PC-3 (cell line): ENCODE results near the gene GALNTL6. TPM values are rescaled to one million over a fixed set of nuclear protein-coding genes. Genes with fewer than 3 reads are reported as not detected.
"Not testable (repeated sequence)": the region's sequence is repeated elsewhere in the genome, so short reads cannot be mapped to it uniquely, and the experiment has no call there.

Experiments
- ATAC-seq: fragments of 200-7000 bp; cut with Tn5 transposase; 2 replicates; pipeline ENCODE4 v1.9.1; 2020; ENCODE audit warnings: mild to moderate bottlenecking, moderate library complexity
- BruUV-seq: library from RNA; stranded (reverse); fragments of 400-500 nt; replicated peaks from 2 replicates; lab custom pipeline; 2021; lab: Mats Ljungman, UMichigan
- CTCF ChIA-PET: fragments of 300-600 bp; sonication (Branson Sonifier 250); formaldehyde crosslinking; loops from one replicate; lab custom pipeline; 2022; ENCODE audit warnings: antibody characterized with exemption; lab: Charles Lee
- POLR2A ChIA-PET: fragments of 300-600 bp; sonication (Branson Sonifier 250); formaldehyde crosslinking; loops from one replicate; lab custom pipeline; 2022; ENCODE audit warnings: antibody characterized with exemption; ENCODE audit not compliant: unreplicated experiment; lab: Charles Lee
- DNase-seq: peaks from one replicate; pipeline ENCODE4 v3.0.0-alpha.2; 2015
- H2AFZ ChIP-seq: fragments of 300-600 bp; sonication (generic); 2 replicates; pipeline ENCODE4 v1.6.0; 2016; ENCODE audit warnings: antibody characterized with exemption, low read length
- H3F3A ChIP-seq: fragments of 300-600 bp; sonication (generic); one replicate; pipeline ENCODE4 v1.6.0; 2017; ENCODE audit warnings: antibody characterized with exemption, low read length, control low read depth, mild to moderate bottlenecking; ENCODE audit not compliant: unreplicated experiment
- H3K27ac ChIP-seq: fragments of 300-600 bp; sonication (generic); 2 replicates; pipeline ENCODE4 v1.5.1; 2016; ENCODE audit warnings: mild to moderate bottlenecking, low read length
- H3K27me3 ChIP-seq: fragments of 300-600 bp; sonication (generic); 2 replicates; pipeline ENCODE4 v1.6.1; 2016; ENCODE audit warnings: low read length, mixed read lengths
- H3K36me3 ChIP-seq: fragments of 300-600 bp; sonication (generic); 2 replicates; pipeline ENCODE4 v1.6.1; 2016; ENCODE audit warnings: low read depth, mixed run types, low read length, mixed read lengths
- H3K4me1 ChIP-seq: fragments of 300-600 bp; sonication (generic); 2 replicates; pipeline ENCODE4 v1.5.1; 2016; ENCODE audit warnings: low read length; ENCODE audit not compliant: insufficient read depth
- H3K4me2 ChIP-seq: fragments of 300-600 bp; sonication (generic); 2 replicates; pipeline ENCODE4 v1.6.0; 2016; ENCODE audit warnings: low read length
- H3K4me3 ChIP-seq: fragments of 300-600 bp; sonication (generic); 2 replicates; pipeline ENCODE4 v1.5.1; 2016; ENCODE audit warnings: mild to moderate bottlenecking, low read length, mixed read lengths
- H3K79me2 ChIP-seq: fragments of 300-600 bp; sonication (generic); 2 replicates; pipeline ENCODE4 v1.6.1; 2017; ENCODE audit warnings: low read length, mixed read lengths
- H3K9ac ChIP-seq: fragments of 300-600 bp; sonication (generic); 2 replicates; pipeline ENCODE4 v1.6.0; 2016; ENCODE audit warnings: mild to moderate bottlenecking, low read length
- H3K9me2 ChIP-seq: fragments of 300-600 bp; sonication (generic); replicated peaks from 2 replicates; pipeline ENCODE4 v1.6.1; 2016; ENCODE audit warnings: mixed run types, low read length, mixed read lengths
- H3K9me3 ChIP-seq: fragments of 300-600 bp; sonication (generic); 2 replicates; pipeline ENCODE4 v1.6.1; 2016; ENCODE audit warnings: low read length, mixed read lengths
- H4K20me1 ChIP-seq: fragments of 300-600 bp; sonication (generic); 2 replicates; pipeline ENCODE4 v1.6.1; 2016; ENCODE audit warnings: low read length, mixed read lengths
- CTCF ChIP-seq: fragments of 300-600 bp; sonication (generic); conservative IDR thresholded peaks from 2 replicates; pipeline ENCODE4 v1.5.1; 2017; ENCODE audit warnings: antibody characterized with exemption, low read depth, mild to moderate bottlenecking, low read length
- EZH2 ChIP-seq: fragments of 300-600 bp; sonication (generic); IDR thresholded peaks from one replicate; pipeline ENCODE4 v1.6.1; 2017; ENCODE audit warnings: antibody characterized with exemption, mild to moderate bottlenecking, low read length; ENCODE audit not compliant: unreplicated experiment
- EZH2phosphoT487 ChIP-seq: fragments of 300-600 bp; sonication (generic); IDR thresholded peaks from 2 replicates; pipeline ENCODE4 v1.6.1; 2018; ENCODE audit warnings: mild to moderate bottlenecking, antibody characterized with exemption, low read length, borderline replicate concordance
- intact Hi-C: fragments of 100-400 bp; cut with micrococcal nuclease; formaldehyde crosslinking; loops from 2 replicates; pipeline ENCODE4 v1.9.0; 2023
- total RNA-seq: library from RNA; depleted of rRNA; stranded (reverse); fragments of >200 nt; gene quantifications from 2 replicates; pipeline ENCODE4 v1.2.3, GENCODE V29; 2014

GALNTL6 gene
- total RNA-seq, 1 experiment from 2014 or later: not detected

DNA sequence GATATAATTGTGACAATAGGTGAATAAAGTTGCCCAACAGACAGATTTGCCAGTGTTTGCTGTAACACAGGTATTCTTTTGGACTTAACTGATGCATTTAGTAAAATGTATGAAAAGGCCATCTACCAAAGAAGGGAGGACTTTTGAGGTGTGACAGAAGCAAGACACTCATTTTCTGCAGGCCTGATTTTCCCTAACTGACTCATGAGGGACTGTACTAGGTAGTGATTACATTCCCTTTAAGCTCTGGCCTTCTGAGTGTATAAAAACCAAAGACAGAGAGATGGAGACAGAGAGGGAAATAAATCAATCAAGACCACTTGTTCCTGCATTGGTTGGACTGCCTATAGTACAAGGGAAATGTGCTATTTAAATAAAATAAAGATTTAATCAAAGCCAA, 1204.6 kb downstream of the GALNTL6 start:
- no peaks in the 10 kb centered on the region for H3K79me2 ChIP-seq
- no peaks in the 10 kb centered on the region for H3K9me2 ChIP-seq
- H3F3A ChIP-seq: no peaks in the 10 kb centered on the region
- peaks cover 11% of the 10 kb centered on the region for H3K4me1 ChIP-seq
- DNase-seq (no peak), ATAC-seq (no peak)
- H3K27ac ChIP-seq: no peak overlapping the region
- ChIA-PET CTCF (no interaction called here), POLR2A (interaction anchor here (0.5 kb wide), 1 partner anchor 550 kb away, joined by 15 read pairs; no protein-coding TSS in a partner anchor)
- no peak overlapping the region for H3K4me3 ChIP-seq
- no peak overlapping the region for H3K9ac ChIP-seq
- no TSS peak for BruUV-seq
- no peaks in the 10 kb centered on the region for H4K20me1 ChIP-seq
- H3K36me3 ChIP-seq: no peaks in the 10 kb centered on the region
- no peaks in the 10 kb centered on the region for H3K27me3 ChIP-seq
- no peak for TF ChIP-seq CTCF
- no peak for TF ChIP-seq EZH2
- TF ChIP-seq EZH2phosphoT487: no peak
- intact Hi-C loops: no loop called here
- H3K4me2 ChIP-seq: no peak overlapping the region
- H3K9me3 ChIP-seq: no peaks in the 10 kb centered on the region
- H2AFZ ChIP-seq: no peak overlapping the region

DNA sequence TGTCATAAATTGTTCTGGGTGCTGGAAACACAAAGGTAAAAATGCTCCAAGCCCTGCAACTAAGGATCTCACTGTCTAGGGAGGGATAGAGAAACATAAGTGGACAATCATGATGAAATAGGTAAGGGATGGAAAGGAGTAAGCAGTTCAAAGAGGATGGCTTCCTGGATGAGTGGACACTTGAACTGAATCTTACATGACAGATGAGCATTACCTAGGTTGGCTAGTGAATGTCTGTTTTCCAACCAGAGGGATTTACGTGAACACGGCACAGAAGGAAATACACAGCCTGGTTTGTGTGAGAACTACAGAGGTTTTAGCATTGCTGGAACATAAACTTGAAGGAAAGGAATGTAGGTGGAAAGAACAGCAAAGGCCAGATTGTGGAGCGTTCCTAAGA, 1205.2 kb downstream of the GALNTL6 start:
- CTCF ChIA-PET: no interaction called here
- Histone ChIP-seq H3K36me3 (no peaks in the 10 kb centered on the region), H3K9me2 (no peaks in the 10 kb centered on the region), H3F3A (no peaks in the 10 kb centered on the region), H4K20me1 (no peaks in the 10 kb centered on the region), H3K9ac (no peak overlapping the region), H3K27me3 (no peaks in the 10 kb centered on the region), H2AFZ (no peak overlapping the region), H3K4me1 (peaks cover 11% of the 10 kb centered on the region), H3K79me2 (no peaks in the 10 kb centered on the region), H3K27ac (no peak overlapping the region), H3K9me3 (no peaks in the 10 kb centered on the region), H3K4me2 (no peak overlapping the region), H3K4me3 (no peak overlapping the region)
- no peak for ATAC-seq
- POLR2A ChIA-PET: interaction anchor here (0.5 kb wide), 1 partner anchor 551 kb away, joined by 15 read pairs; no protein-coding TSS in a partner anchor
- BruUV-seq: no TSS peak
- no peak for DNase-seq
- TF ChIP-seq CTCF: no peak
- no peak for TF ChIP-seq EZH2
- TF ChIP-seq EZH2phosphoT487: no peak
- intact Hi-C loops: no loop called here

GRCh38 chr4:173019664-173020063, 1206.5 kb downstream of the GALNTL6 start:
- Histone ChIP-seq H2AFZ (no peak overlapping the region), H3K9me2 (no peaks in the 10 kb centered on the region), H3K9ac (no peak overlapping the region), H3K27ac (no peak overlapping the region), H3K4me2 (no peak overlapping the region), H3K9me3 (no peaks in the 10 kb centered on the region), H3K4me3 (no peak overlapping the region), H3K36me3 (no peaks in the 10 kb centered on the region), H3K79me2 (no peaks in the 10 kb centered on the region), H3K27me3 (no peaks in the 10 kb centered on the region), H3F3A (no peaks in the 10 kb centered on the region), H4K20me1 (no peaks in the 10 kb centered on the region), H3K4me1 (no peaks in the 10 kb centered on the region)
- POLR2A ChIA-PET: no interaction called here
- no peak for ATAC-seq
- CTCF ChIA-PET: no interaction called here
- intact Hi-C loops: no loop called here
- TF ChIP-seq CTCF (no peak), EZH2 (no peak), EZH2phosphoT487 (no peak)
- BruUV-seq: no TSS peak
- DNase-seq: no peak

DNA sequence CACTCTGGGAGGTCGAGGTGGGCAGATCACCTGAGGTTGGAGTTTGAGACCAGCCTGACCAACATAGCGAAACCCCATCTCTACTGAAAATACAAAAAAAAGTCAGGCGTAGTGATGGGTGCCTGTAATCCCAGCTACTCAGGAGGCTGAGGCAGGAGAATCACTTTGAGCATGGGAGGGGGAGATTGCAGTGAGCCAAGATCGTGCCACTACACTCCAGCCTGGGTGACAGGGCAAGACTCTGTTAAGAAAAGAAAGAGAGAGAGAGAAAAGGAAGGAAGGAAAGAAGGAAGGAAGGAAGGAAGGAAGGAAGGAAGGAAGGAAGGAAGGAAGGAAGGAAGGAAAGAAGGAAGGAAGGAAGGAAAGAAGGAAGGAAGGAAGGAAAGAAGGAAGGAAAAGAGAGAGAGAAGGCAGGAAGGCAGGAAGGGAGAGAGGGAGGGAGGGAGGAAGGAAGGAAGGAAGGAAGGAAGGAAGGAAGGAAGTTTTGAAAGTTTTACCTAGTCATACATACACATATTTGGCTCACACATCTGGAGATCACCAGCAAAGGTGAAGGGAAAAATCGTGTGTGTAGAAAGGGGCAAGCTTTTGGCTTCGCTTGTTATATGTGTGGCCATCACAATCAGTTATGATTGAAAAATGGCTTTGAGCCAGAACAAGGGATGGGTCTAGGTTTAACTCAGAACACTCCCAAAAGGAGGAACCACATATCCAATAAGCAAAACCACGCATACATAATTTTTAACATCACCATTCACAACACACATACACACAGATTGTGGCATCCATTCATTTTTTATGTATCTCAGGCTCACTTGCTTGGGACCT, 1208.8 kb downstream of the GALNTL6 start:
- DNase-seq, H3K27ac ChIP-seq, BruUV-seq, H3K4me1 ChIP-seq, H3K4me2 ChIP-seq, H3F3A ChIP-seq, H3K9ac ChIP-seq, POLR2A ChIA-PET, H3K27me3 ChIP-seq, intact Hi-C loops, H3K9me3 ChIP-seq, H3K4me3 ChIP-seq, CTCF ChIA-PET, H3K36me3 ChIP-seq, H2AFZ ChIP-seq, H3K9me2 ChIP-seq, H4K20me1 ChIP-seq, H3K79me2 ChIP-seq, ATAC-seq: not testable (repeated sequence)
